DOHH2 (cell line): Measurements from ENCODE around the gene CFAP97.

ENCODE experiments used
- CTCF ChIP-seq: fragments of 200-600 bp; sonication (generic); IDR thresholded peaks from one replicate; pipeline ENCODE4 v1.5.1; 2014; ENCODE audit warnings: antibody characterized with exemption, mild to moderate bottlenecking, low read depth, low read length; ENCODE audit not compliant: poor library complexity, severe bottlenecking
- EZH2phosphoT487 ChIP-seq: fragments of 200-600 bp; sonication (generic); IDR thresholded peaks from 2 replicates; pipeline ENCODE4 v1.6.1; 2017; ENCODE audit warnings: borderline replicate concordance, mild to moderate bottlenecking, antibody characterized with exemption, low read length, moderate library complexity, mixed read lengths

- TF ChIP-seq CTCF (no peak), EZH2phosphoT487 (no peak)
Observed at GRCh38 chr4:185109736-185110135, 94.1 kb downstream of the CFAP97 start.
